Astrocyte (in vitro differentiated cells and primary cell): ENCODE measurements around the gene ABHD12.

Experiments
- CTCF ChIP-seq: IDR thresholded peaks from 2 replicates; pipeline ENCODE4 v1.5.1; 2011; ENCODE audit warnings: low read depth, mild to moderate bottlenecking, inconsistent platforms, low read length, moderate library complexity; ENCODE audit not compliant: insufficient read depth
- EZH2 ChIP-seq: IDR thresholded peaks from 2 replicates; pipeline ENCODE4 v1.6.1; 2012; ENCODE audit warnings: mild to moderate bottlenecking, low read length, inconsistent platforms; ENCODE audit not compliant: insufficient read depth

- TF ChIP-seq CTCF, result no peak
- no peak for TF ChIP-seq EZH2
Measured at GRCh38 chr20:25299806-25300205, 90.8 kb downstream of the ABHD12 start.
